ENCODE results near the gene MEIKIN.

Gene MEIKIN, protein sequence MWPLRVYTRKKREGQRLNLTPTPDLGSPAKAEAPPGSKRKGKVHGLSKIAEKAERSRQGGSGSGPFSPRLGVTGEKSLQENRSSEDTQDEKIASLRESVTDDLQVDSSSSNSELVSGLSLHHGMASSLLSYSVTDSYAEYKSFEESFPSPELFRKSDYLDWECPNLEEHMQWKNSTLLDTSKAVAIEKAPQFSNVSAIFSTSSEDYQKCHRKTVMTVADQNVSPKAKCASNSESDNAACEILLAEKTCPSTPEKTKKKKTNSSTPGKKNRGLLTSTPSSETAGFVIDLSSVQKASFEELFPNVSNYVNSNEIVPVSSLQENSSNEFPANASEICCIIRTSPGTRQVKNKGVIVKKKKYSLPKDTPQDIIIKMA

DNA sequence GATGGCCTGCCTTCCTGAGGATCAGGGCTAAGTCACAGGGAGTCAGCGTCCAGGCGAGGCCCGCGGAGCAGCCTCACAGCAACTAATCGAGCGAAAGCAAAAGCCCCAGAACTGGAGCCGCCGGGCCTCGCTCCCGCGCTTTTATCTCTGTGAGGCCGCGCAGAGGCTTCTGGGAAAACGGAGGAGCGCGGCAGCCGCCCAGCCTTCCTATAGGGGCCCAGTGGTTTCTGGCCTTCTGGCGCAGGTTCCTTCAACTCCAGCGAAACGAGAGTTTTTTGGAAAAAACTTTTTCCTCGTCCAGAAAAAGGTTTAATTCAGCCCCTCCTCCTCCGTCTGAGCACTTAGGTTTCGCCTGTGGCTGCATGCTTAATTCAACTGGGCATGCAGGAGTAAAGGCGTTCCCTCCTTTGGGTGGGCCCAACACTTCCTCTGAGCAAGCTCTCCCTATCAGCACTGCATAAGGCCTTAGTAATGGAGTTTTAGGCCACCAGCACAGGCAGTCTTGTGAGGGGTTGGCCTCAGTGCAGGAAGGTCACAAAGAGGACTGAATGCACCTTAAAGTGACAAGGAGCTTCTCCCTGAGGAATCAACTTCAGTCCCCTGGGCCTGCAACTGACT, at the start of gene MEIKIN:
Gene MEIKIN, minus strand, starts transcription at position 113 of the 618 bp plus-strand sequence. CDS start 158 bp downstream, outside the sequence.
- DNase-seq (ENCODE audit: low read depth) = no peak

DNA sequence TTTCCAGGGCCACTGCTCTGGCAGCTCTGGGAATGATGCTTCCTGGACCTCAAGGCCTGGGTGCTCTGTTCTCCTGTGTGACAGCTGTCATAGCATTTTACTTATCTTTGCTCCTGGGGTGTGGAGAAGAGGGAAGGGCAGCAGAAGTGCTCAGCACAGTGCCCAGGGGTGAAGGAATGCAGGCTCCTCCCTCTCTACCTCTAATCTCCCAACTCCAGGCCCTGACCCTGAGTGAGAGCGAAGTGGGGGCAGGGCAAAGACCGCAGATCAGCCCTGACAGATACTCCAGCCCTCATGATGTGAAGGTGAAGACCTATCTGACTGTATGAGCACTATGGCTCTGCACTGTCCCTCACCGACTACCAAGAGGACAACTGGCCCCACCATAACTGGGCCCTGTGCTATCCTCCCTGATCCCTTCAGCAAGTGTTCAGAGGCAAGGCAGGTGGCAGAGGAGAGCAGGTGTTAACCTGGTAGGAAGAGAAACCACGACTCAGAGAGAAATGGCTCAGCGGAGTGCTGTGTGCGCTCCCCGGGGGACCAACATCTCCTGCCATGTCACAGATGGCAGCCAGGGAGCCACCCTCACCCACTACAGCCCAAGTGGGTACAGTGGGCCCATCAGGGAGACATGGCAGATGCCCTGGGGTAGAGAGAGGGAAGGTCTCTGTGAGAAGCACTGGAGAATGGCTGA, 49.2 kb upstream of the MEIKIN start:
- no peak for DNase-seq (ENCODE audit: low read depth)

DNA sequence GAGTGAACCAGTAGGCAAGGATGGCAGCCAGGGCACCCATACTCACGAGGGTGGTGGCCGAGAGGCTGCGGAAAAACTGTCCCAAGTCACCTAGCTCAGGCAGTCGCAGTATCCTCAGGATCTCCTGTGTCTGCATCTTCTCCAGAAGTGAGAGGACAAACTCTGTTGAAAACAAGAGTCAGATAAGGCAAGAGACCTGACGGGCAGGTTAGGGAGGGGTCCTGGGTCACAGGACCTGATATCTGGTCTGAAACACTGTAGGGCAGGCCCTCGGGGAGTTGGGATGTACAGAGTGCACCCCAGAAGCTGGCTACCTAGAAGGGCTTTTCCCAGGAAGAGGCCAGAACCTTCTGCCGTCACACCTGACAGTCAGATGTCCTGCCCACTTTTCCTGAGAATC, 48.6 kb upstream of the MEIKIN start:
- no peak for DNase-seq (ENCODE audit: low read depth)

DNA sequence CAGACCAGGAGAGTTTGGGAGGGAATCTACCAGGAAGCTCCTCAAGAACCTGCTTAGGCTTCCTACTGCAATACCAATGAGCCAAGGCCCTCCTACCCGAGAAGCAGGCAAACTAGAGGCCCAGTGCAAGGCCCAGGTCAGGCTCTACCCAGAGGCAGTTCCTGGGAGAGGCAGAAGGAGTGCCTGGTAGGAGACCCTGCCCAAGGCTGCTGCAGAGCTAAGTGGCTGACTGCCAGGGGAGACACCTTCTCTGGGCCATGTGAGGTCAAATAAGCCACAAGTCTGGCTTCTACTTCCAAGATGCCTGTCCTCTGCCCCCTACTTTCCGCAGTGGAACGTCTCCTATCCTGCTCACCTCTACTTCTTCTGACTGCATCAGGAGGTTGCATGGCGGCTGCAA, 48.2 kb upstream of the MEIKIN start:
- no peak for DNase-seq (ENCODE audit: low read depth)

DNA sequence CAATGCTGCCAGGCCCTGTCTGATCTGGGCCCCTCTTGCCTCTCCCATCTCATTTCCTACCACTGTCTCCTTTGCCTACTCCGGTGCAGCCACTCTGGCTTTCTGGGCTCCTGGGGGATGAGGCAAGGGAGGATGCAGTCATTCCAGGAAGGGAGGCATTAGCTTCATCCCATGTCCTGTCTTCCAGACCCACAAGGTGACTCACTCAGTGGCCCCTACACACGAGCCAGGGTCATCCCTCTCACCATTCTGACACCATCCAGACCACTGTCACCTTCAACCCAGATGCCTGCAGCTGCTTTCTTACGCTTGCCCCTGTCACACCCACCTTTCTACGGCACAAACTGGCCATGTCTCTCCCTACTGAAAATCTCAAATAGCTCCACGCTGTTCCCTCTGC, 46.9 kb upstream of the MEIKIN start:
- DNase-seq (ENCODE audit: low read depth) = no peak

DNA sequence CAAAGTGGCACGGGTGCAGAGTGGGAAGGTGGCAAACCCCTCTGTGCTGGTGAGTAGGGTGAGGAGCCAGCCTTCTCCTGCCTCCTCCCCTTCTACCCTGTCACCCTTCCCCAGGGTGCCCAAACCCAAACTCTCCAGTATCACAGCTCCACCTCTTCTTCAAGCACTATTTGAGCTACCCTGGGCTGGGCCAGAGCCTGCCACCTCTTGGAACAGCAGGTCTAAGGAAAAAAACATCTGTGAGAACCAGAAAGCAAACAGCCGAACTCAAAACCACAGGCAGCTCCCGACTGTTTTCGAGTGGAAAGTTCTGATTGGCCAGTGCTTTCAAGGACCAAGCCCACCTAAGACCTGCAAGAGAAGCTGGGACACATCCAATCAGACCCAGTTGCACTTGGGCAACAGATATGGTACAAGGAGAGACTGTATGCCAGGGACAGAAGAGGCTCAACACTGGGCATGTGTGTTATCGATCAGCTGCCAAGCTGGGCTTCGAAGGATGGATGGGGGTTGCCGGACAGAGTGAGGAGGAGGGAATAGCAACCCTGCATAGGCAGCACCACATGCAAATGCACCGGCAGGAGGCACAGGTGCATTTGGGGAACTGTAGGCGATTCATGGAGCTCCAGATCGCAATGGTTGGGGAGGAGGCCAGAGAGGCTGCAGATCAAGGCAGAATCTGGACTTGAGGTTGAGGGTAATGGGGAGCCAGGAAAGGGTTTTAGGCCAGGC, 46.3 kb upstream of the MEIKIN start:
- no peak for DNase-seq (ENCODE audit: low read depth)

DNA sequence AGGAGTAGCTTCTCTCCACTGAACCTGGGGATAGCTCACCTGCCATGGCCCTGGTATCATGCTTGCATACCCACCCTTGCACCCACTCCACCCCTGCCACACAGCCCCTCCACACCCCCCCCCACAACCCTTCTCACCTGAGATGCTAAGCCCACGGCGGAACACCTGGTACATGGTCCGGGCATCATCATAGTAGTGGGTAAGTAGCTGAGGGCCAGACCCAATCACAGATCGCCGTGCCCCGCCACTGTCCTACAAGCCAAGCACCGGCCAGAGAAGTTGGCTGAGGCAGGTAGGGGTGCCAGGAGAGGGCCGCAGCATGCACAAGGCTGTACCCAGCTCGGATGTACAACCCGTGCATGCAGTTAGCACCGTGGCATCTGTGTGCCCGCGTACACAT, 45.3 kb upstream of the MEIKIN start:
- DNase-seq (ENCODE audit: low read depth) = no peak

DNA sequence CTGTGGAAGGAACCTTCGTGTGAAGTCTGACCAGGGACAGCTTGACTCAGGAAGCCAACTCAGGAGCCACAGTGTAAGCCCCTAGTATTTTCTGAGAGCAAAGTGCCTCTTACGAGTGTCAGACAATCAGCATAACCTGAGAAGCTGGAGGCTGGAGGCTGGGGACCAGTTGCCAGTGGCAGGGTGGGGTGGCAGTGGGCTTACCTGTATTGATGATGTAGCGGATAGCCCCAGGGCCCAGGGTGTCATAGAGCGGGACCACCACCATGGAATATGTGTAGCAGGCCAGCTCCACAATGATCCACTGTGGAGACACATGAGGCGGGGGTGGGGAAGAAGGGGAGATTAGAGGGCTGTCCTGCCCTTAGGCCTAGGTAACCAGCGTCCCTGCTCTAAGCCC, 43.1 kb upstream of the MEIKIN start:
- no peak for DNase-seq (ENCODE audit: low read depth)

DNA sequence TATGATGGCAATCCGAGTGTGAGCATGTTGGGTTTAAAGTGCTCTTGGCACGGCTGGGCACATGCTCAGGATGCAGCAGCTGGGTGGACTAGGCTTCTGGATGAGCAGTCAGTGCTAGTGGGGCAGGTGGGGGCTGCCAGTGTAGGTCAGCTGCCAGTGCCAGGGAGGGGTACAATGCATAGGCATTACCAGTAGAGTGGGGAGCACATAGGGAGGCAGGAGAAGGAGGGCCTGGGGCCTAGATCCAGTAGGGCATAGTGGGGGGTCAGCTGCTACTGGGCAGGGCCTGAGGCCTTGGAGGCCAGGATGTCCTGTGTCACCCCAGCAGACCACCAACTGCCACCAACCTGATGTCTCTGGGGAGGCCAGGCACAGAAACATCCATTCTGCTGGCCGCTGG, 41.8 kb upstream of the MEIKIN start:
- no peak for DNase-seq (ENCODE audit: low read depth)

DNA sequence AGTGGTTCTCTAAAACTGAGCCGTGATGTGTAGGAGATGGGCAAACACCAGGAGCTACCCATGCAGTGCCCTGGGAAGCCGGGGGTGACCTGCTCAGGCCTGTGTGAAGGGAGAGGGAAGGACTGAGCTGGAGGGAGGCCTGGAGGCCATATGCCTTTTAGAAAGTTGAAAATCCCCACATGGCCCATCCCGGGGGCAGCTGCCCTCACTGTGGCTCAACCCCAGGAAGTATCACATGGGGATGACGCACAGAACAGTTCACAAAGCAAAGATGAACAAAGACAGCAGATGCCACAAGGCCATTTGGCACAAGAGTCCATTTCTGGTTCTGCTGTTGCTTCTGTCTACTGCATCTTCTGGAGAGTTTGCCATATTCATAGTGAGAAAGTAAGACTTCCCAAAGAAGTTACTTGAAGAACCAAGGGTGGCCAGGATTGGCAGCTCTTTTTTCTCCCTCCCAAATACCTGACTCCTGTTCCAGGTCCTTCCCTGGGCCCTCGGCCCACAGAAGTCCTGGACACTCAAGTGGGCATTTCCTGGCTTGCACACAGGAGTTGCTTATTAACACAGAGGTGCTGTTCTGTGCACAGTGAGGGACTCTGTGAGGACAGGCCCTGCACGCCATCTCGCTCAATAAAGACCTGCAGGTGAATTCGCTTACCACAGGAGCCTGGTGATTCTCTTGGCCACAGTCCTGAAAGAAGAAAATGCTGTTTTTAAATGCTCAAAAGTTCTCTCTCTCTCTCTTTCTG, 40.9 kb upstream of the MEIKIN start:
- DNase-seq (ENCODE audit: low read depth) = no peak

DNA sequence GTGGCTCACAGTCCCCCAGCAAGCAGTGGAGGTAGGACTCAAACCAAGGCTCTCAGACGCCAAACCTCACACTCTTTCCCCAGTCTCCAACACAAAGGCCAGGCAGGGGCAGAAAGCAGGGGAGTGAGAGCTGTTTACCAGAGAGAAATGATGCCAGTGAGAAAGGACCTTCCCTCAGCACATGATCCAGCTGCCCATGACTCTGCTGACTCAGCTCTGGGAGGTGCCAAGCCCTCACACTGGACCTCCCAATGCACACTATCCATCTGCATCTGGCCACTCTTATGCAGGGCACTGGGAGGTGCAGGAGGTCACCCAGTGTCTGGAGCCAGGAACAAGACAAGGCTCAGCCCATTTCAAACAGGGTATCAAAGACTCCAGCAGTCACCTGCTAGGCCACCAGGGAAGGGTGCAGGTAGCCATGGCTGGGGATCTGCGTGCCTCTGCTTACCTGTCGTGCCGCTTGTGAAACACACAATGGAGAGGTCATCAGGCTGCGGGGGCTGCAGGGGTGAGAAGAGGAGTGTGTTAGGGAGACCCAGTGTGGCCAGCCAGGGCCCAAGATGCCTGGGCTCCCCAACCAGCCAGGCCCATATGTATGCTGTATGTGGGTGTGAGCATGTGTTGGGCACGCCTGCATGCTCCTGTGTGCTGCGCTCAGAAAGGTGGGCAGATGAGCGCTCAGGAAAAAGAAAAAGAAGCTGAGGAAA, 39.6 kb upstream of the MEIKIN start:
- no peak for DNase-seq (ENCODE audit: low read depth)

DNA sequence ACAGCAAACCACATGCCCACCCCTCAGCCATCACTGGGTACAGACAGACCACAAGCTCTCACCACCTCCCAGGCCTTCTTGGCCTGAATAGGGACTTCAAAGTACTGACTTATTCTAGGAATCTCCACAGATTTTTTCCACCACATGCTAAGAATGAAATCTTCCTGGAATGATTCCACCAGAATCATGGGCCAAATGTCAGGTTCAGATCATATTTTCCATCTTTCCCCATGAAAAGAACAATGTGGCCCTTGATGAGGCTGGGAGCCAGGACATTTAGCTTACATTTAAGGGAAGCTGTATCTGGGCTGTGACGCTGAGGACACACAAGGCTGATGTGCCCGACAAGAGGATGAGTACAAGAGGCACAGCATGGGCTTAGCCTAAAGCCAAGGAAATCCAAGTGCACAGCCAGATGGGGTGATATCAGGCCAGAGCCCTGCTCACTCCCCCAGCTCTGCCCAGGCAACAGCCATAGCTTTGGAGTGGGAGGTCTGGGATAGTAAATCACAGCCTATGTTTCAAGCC, 37.8 kb upstream of the MEIKIN start:
- no peak for DNase-seq (ENCODE audit: low read depth)

DNA sequence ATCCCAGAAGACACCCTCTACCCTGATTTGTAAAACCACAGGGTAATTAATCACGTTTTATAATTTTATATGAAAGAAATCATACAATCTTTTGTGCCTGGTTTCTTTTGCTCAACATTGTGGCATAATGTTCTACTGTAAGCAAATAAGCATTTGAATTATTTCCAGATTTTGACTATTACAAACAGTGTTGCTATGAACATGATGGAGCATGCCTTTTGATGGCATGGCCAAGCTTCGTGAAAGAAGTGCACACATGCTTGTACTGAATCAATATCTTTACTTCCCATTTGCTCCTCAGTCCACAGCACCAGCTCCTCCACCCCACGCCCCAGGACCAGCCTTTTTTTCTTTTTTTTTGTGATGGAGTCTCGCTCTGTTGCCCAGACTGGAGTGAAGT, 36.1 kb upstream of the MEIKIN start:
- DNase-seq (ENCODE audit: low read depth) = no peak

DNA sequence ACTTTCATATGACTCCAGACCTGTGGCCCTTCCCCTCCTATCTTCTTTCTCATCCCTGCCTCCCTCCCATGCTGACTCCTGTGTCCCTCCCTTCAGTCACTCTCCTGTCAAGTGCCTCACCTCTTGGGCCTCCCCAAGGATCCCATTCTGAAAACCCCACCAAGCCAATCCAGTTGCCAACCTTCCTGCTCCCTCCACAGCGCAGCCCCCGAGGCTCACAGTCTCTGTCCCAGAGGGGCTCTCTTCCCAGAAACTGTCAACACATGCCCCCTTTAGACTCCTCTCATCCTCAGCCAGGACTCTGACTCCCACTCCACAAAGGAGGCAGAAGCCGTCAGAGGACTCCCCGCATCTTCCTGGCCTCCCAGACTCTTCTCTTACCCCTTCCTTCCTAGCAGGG, 35.2 kb upstream of the MEIKIN start:
- DNase-seq (ENCODE audit: low read depth) = no peak

DNA sequence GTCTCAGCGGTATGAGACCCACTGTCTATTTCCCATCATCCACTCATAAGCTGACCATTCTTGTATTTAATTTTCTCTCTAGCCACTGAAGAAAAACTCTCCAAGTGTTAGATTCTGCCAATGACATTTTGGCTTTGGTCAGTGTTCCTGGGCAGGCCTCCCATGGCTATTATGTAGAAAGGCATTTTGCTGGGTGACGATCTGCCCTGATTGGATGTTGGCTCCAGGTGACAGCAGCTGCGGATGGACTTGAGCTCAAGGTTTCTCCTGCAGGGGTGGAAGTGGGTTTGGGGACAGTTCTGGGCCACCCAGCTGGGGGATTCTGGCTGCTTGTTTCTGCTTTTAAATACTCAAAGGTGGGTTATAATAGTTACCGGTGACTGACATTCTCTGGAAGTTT, 34.4 kb upstream of the MEIKIN start:
- DNase-seq (ENCODE audit: low read depth) = no peak

DNA sequence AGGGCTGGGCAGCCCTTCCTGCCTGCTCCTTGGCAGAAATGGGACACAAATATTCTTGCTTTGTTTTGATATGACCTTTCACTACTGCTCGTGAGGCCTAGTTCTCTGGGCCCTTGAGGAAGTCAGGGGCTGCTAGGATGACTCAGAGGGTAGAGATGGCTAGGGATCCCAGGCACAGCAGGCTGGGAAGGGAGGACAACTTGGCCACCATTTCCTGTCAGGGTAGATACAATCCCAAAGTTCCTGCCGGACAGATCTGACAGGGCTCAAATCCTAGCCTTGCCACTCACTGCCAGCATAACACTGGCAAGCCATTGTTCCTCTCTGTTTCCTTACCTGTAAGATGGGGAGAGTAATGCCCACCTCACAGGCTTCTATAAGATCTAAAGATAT, 31.7 kb upstream of the MEIKIN start:
- no peak for DNase-seq (ENCODE audit: low read depth)

DNA sequence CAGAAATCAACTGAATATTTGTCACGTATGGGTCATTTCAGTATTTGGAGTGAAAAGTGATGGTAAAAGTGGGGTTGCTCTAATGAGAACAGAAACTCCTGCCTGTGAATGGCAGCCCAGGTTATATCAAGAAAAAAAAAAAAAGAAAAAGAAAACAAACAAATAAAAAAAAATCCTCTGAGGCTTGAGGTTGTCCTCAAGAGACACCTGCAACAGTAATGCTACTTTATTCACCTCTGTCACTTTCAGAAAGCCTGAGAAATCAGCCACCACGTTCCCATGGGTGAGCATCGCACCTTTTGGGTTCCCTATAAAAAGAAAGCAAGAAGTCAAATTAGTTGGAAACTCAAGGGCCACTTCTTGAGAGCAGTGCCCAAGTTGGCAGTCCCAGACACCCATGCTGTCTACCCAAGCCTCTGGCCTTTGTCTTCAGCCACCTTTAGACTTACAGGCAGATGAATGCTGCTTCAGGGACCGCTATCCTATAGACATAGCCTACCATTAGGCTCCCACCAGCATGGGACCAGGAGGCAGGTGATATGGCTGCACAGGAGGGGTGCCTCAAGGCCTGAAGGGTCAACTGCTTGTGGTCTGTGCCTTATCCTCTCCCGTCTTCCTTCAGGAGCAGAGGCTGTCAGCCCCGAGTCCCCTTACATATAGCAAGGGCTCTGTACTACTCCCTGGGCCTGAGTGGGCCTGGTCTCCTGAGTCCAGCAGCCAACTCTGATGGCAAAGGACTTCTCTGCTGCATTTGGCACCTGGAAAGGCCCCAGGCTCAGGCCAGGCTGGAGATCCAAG, 31.1 kb upstream of the MEIKIN start:
- no peak for DNase-seq (ENCODE audit: low read depth)

DNA sequence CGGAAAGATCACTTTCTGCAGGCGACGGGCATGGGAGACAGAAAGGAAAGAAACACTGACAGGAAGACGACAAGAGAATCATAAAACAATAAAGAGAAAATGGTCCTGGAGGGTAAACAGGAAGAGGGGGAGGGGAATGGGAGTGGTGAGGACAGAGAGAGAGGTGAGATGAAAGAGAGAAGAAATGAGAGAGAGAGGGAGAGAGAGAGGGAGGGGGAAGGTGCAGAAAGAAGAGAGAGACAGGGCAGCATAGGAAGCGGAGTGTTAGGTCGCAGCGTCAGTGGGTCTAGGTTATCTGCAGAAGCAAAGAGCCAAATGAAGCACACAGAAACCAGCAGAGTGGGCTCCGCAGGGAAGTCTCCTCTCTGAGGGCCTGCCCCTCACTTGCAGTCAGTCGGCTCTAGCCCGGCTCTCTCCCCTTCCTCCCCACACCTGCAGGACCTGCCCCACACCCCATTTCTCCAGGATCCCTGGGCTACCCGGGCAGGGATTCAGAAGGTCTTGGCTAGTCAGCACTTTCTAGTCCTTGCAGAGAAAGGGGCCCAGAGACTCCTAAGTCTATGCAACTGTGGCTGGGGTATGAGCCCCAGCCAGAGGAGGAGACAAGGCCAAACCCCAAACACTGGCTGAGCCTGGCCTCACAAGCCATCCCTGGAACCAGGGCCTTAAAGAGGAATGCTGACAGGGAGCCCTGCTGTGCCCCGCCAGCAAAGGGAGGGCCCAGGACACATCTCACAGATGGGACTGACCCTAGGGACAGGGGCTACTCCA, 29.7 kb upstream of the MEIKIN start:
- no peak for DNase-seq (ENCODE audit: low read depth)

DNA sequence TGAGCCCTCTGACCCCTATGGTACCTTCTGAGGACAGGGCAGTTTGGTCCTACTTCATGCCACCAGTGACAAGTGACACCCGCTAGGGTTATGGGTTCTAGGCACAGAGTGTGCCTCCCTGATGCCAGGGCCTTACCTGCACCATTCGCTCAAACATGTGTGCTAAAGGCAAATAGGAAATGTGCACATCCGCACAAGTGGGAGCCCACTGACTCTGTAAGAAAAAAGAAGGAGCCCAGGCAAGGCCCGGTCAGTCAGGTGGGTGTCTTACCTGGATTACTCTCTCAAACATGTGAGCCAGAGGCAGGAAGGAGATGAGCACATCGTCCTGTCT, 29.1 kb upstream of the MEIKIN start:
- no peak for DNase-seq (ENCODE audit: low read depth)

DNA sequence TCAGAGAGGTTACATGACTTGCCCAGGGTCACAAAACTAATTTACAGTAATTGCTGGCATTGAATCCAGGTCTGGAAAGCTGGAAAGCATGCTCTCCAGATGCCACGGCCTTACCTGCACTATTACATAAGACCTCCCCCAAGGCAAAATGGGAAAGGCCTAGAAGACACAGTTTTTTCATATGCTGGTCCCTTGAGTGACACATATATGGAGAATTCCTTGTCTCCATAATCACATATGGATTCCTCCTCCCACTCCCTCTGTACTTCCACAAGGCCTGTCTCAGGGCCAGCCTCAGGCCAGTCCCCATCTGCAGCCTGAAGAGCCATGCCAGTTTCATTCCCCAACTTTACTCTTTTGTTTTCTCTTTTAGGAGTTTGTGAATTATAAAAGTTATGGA, 28.6 kb upstream of the MEIKIN start:
- DNase-seq (ENCODE audit: low read depth) = no peak

All from iris pigment epithelial cell (primary cell).